ENCODE measurements around the gene PAN3. TPM values are rescaled to one million over a fixed set of nuclear protein-coding genes. Genes with fewer than 3 reads are reported as not detected.
A peak's percentile ranks its signal among the peaks of the same experiment; 100 is the strongest.

Gene PAN3
- total RNA-seq, 1 donor from 2014 or later, result 32.7 TPM

DNA sequence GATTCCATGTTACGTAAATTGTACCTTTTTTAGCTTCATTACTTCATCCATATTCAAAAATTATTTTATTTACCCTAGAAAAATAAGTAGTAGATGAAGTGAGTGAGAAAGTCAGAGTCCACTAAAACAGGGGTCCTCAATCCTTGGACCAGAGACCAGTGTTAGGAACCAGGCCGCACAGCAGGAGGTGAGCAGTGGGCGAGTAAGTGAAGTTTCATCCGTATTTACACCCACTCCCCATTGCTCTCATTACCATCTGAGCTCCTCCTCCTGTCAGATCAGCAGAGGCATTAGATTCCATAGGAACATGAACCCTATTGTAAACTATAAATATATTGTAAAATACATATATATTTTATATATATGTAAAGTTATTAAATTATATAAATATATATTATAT lies 119.0 kb downstream of the PAN3 start:
- H3K27me3 Mint-ChIP-seq, result no peaks in the 10 kb centered on the region
- peaks cover 4% of the 10 kb centered on the region for H3K4me1 Mint-ChIP-seq
- intact Hi-C loops (cut with micrococcal nuclease), result no loop called here
- H3K4me3 Mint-ChIP-seq, result no peak overlapping the region
- peaks cover 40% of the 10 kb centered on the region for H3K36me3 Mint-ChIP-seq (ENCODE audit: low read depth)
- H3K27ac Mint-ChIP-seq, result no peak overlapping the region
- no peaks in the 10 kb centered on the region for H3K9me3 Mint-ChIP-seq
- DNase-seq, result no peak

GRCh38 chr13:28258417-28258816 lies 120.1 kb downstream of the PAN3 start:
- peaks cover 47% of the 10 kb centered on the region for H3K36me3 Mint-ChIP-seq (ENCODE audit: low read depth)
- intact Hi-C loops (cut with micrococcal nuclease), result no loop called here

GRCh38 chr13:28267497-28267896 lies 129.2 kb downstream of the PAN3 start:
- Mint-ChIP-seq H3K36me3 (ENCODE audit: low read depth) (peaks cover 58% of the 10 kb centered on the region), H3K27me3 (no peaks in the 10 kb centered on the region), H3K9me3 (peaks cover 10% of the 10 kb centered on the region), H3K4me1 (peaks cover 13% of the 10 kb centered on the region), H3K4me3 (no peak overlapping the region), H3K27ac (no peak overlapping the region)
- DNase-seq, result no peak
- intact Hi-C loops (cut with micrococcal nuclease), result loop anchor here (2.0 kb wide), 1 partner anchor 15 kb away; no protein-coding TSS in a partner anchor

More at GRCh38 chr13:28258417-28258816, 120.1 kb downstream of the PAN3 start:
- DNase-seq, result no peak
- no peaks in the 10 kb centered on the region for H3K27me3 Mint-ChIP-seq
- H3K27ac Mint-ChIP-seq, result no peak overlapping the region
- peaks cover 3% of the 10 kb centered on the region for H3K9me3 Mint-ChIP-seq
- peaks cover 4% of the 10 kb centered on the region for H3K4me1 Mint-ChIP-seq
- no peak overlapping the region for H3K4me3 Mint-ChIP-seq

DNA sequence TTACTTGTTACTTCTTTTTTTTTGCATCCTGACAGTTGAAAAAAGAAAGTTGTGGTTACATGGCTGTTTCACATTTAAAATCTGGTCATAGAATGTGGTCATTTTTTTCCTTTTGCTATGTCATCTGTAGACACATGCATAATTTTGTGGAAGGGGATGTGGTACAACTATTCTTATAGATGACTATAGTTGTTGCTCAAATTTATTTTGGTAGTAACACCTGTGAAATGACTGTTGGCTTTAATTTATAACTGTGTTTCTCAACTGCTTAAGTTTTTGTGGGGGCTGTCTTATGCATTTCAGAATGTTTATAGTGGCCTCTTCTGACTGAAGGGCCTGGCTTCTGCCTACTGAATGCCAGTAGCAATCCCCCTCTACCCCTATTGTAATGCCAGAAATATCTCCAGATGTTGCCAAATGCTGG lies 130.5 kb downstream of the PAN3 start:
- peak; percentile 63 for DNase-seq
- peaks cover 54% of the 10 kb centered on the region for H3K36me3 Mint-ChIP-seq (ENCODE audit: low read depth)
- peak overlapping the region; percentile 55 for H3K27ac Mint-ChIP-seq

GRCh38 chr13:28271056-28271840 lies 132.9 kb downstream of the PAN3 start:
- Mint-ChIP-seq H3K9me3 (peaks cover 7% of the 10 kb centered on the region), H3K4me1 (peaks cover 13% of the 10 kb centered on the region), H3K27ac (no peak overlapping the region), H3K36me3 (ENCODE audit: low read depth) (peaks cover 62% of the 10 kb centered on the region), H3K4me3 (no peak overlapping the region), H3K27me3 (no peaks in the 10 kb centered on the region)
- intact Hi-C loops (cut with micrococcal nuclease), result no loop called here
- no peak for DNase-seq

More for the DNA sequence above, 130.5 kb downstream of the PAN3 start:
- no peak overlapping the region for H3K4me3 Mint-ChIP-seq
- peaks cover 7% of the 10 kb centered on the region for H3K9me3 Mint-ChIP-seq
- intact Hi-C loops (cut with micrococcal nuclease), result loop anchor here (1.0 kb wide), 3 partner anchors 64 to 390 kb away; partner anchors contain the start of gene POMP
- H3K4me1 Mint-ChIP-seq, result peaks cover 13% of the 10 kb centered on the region
- no peaks in the 10 kb centered on the region for H3K27me3 Mint-ChIP-seq

GRCh38 chr13:28273919-28274318 lies 135.6 kb downstream of the PAN3 start:
- Mint-ChIP-seq H3K9me3 (no peaks in the 10 kb centered on the region), H3K36me3 (ENCODE audit: low read depth) (peaks cover 54% of the 10 kb centered on the region), H3K4me1 (peaks cover 6% of the 10 kb centered on the region), H3K27me3 (no peaks in the 10 kb centered on the region), H3K4me3 (no peak overlapping the region), H3K27ac (no peak overlapping the region)
- no peak for DNase-seq
- intact Hi-C loops (cut with micrococcal nuclease), result no loop called here

DNA sequence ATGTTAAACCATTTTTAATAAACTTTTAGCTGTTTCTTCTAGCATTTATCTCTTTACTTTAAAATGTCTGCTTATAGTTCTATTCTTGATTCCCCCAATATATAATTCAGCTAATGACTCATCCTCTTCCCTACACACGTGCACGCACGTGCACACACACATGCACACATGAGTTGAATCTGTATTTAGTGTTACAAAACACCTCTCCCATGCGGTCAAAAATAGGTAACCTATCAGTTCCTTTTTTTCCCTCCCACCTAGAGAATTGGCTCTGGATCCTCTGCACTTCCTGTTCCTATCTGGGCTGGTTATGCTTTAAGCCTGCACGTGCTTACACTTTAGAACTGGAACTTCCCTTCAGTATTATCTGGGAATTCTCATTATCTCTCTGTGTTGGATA lies 144.1 kb downstream of the PAN3 start:
- DNase-seq, result no peak
- Mint-ChIP-seq H3K4me1 (peaks cover 10% of the 10 kb centered on the region), H3K9me3 (no peaks in the 10 kb centered on the region), H3K27ac (no peak overlapping the region), H3K36me3 (ENCODE audit: low read depth) (peaks cover 54% of the 10 kb centered on the region), H3K4me3 (no peak overlapping the region), H3K27me3 (no peaks in the 10 kb centered on the region)
- intact Hi-C loops (cut with micrococcal nuclease), result no loop called here

DNA sequence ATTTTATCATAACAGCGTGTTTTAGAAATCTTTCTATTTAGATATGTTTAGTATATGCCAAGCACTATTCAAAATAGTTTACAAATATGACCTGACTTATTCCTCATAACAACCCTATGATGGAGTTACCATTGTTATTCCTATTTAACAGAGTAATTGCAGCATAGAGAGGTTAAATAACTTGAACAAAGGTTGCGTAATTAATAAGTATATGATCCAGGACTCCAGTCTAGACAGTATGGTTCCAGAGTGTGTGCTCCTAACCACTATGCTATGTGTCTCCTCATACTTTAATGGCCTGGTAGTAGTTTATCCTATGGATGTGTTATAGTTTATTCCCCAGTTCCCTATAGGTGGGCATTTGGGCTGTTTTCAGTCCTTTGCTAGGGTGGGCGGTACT lies 145.3 kb downstream of the PAN3 start:
- no peak overlapping the region for H3K27ac Mint-ChIP-seq
- peaks cover 10% of the 10 kb centered on the region for H3K4me1 Mint-ChIP-seq
- H3K9me3 Mint-ChIP-seq, result no peaks in the 10 kb centered on the region
- intact Hi-C loops (cut with micrococcal nuclease), result no loop called here
- no peak overlapping the region for H3K4me3 Mint-ChIP-seq
- H3K27me3 Mint-ChIP-seq, result no peaks in the 10 kb centered on the region
- peaks cover 57% of the 10 kb centered on the region for H3K36me3 Mint-ChIP-seq (ENCODE audit: low read depth)
- DNase-seq, result no peak

DNA sequence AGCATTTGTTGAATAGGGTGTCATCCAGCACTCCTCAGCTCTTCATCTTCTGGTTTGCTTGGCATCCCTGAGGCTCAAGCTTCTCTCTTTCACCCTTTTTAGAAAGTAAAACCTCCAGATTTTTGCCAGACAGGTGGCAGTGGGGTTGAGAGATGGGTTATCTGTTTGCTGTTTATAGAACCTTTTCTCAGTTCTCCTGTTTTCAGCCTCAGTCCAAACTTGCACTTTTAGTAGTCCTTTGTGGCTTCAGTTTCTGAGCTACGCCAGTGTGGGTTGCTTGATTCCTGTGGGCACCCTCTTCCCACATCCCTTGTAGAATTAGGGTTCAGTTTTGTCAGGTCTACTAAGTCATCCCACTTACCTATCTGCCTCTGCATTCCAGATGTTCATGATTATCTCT lies 147.9 kb downstream of the PAN3 start:
- no peak overlapping the region for H3K4me3 Mint-ChIP-seq
- intact Hi-C loops (cut with micrococcal nuclease), result no loop called here
- H3K27me3 Mint-ChIP-seq, result no peaks in the 10 kb centered on the region
- H3K27ac Mint-ChIP-seq, result peak overlapping the region; percentile 20
- H3K36me3 Mint-ChIP-seq (ENCODE audit: low read depth), result peaks cover 48% of the 10 kb centered on the region
- DNase-seq, result no peak
- peaks cover 7% of the 10 kb centered on the region for H3K4me1 Mint-ChIP-seq
- no peaks in the 10 kb centered on the region for H3K9me3 Mint-ChIP-seq

GRCh38 chr13:28297341-28297740 lies 159.0 kb downstream of the PAN3 start:
- Mint-ChIP-seq H3K4me1 (peaks cover 8% of the 10 kb centered on the region), H3K9me3 (no peaks in the 10 kb centered on the region), H3K36me3 (ENCODE audit: low read depth) (peaks cover 15% of the 10 kb centered on the region), H3K4me3 (no peak overlapping the region), H3K27ac (no peak overlapping the region), H3K27me3 (no peaks in the 10 kb centered on the region)
- DNase-seq, result no peak
- intact Hi-C loops (cut with micrococcal nuclease), result no loop called here

GRCh38 chr13:28299916-28300315 lies 161.6 kb downstream of the PAN3 start:
- no peak overlapping the region for H3K4me3 Mint-ChIP-seq
- H3K4me1 Mint-ChIP-seq, result peaks cover 8% of the 10 kb centered on the region
- H3K27ac Mint-ChIP-seq, result no peak overlapping the region
- peaks cover 9% of the 10 kb centered on the region for H3K36me3 Mint-ChIP-seq (ENCODE audit: low read depth)
- no peak for DNase-seq
- no peaks in the 10 kb centered on the region for H3K27me3 Mint-ChIP-seq
- H3K9me3 Mint-ChIP-seq, result no peaks in the 10 kb centered on the region
- intact Hi-C loops (cut with micrococcal nuclease), result no loop called here

- no peaks in the 10 kb centered on the region for H3K9me3 Mint-ChIP-seq
- no peaks in the 10 kb centered on the region for H3K27me3 Mint-ChIP-seq
- intact Hi-C loops (cut with micrococcal nuclease), result no loop called here
- H3K36me3 Mint-ChIP-seq (ENCODE audit: low read depth), result peaks cover 2% of the 10 kb centered on the region
- H3K4me1 Mint-ChIP-seq, result peaks cover 8% of the 10 kb centered on the region
- no peak for DNase-seq
- H3K4me3 Mint-ChIP-seq, result no peak overlapping the region
- H3K27ac Mint-ChIP-seq, result no peak overlapping the region
Observed at GRCh38 chr13:28301839-28302238, 163.5 kb downstream of the PAN3 start.

- no peaks in the 10 kb centered on the region for H3K9me3 Mint-ChIP-seq
- H3K27ac Mint-ChIP-seq, result no peak overlapping the region
- no peaks in the 10 kb centered on the region for H3K36me3 Mint-ChIP-seq (ENCODE audit: low read depth)
- peaks cover 8% of the 10 kb centered on the region for H3K4me1 Mint-ChIP-seq
- H3K27me3 Mint-ChIP-seq, result no peaks in the 10 kb centered on the region
- DNase-seq, result no peak
- intact Hi-C loops (cut with micrococcal nuclease), result no loop called here
- H3K4me3 Mint-ChIP-seq, result no peak overlapping the region
Observed at GRCh38 chr13:28306325-28306724, 168.0 kb downstream of the PAN3 start.

DNA sequence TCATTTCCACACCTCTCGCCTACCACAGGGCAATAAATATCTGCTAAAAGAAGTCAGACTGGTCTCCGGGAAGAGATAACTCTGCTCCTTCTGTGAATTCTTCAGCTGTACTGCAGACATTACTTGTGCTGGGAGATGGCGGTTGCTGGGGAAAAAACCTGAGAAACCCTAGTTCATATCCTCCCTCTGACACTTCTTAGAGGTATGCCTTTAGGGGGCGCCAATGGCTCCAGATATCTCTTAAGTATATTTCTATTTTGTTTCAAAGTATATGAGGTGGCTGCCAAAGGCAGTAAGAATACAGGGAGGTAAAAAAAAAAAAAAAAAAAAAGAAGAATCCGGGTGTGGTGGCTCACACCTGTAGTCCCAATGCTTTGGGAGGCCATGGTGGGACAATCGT lies 175.2 kb downstream of the PAN3 start:
- Mint-ChIP-seq H3K9me3 (no peaks in the 10 kb centered on the region), H3K4me1 (no peaks in the 10 kb centered on the region), H3K4me3 (no peak overlapping the region)

GRCh38 chr13:28314879-28315278 lies 176.5 kb downstream of the PAN3 start:
- DNase-seq, result no peak
- Mint-ChIP-seq H3K27me3 (no peaks in the 10 kb centered on the region), H3K36me3 (ENCODE audit: low read depth) (no peaks in the 10 kb centered on the region), H3K4me1 (no peaks in the 10 kb centered on the region), H3K4me3 (no peak overlapping the region), H3K27ac (no peak overlapping the region), H3K9me3 (no peaks in the 10 kb centered on the region)
- intact Hi-C loops (cut with micrococcal nuclease), result no loop called here

More for the DNA sequence above, 175.2 kb downstream of the PAN3 start:
- Mint-ChIP-seq H3K36me3 (ENCODE audit: low read depth) (no peaks in the 10 kb centered on the region), H3K27me3 (no peaks in the 10 kb centered on the region), H3K27ac (no peak overlapping the region)
- intact Hi-C loops (cut with micrococcal nuclease), result no loop called here
- DNase-seq, result peak; percentile 72

Measured in activated CD4-positive, alpha-beta T cell treated with anti-CD3 and anti-CD28 coated beads, Interleukin-2, amount 10 ng/mL, durations not matched to agents 24 days and 14 days (primary cell).